ENCODE measurements around the gene CDC42BPB. TPM values are rescaled to one million over a fixed set of nuclear protein-coding genes. Genes with fewer than 3 reads are reported as not detected.

Gene CDC42BPB
- polyA plus RNA-seq, 1 of the 3 experiments (the other 2 are of a cell fraction): 61.6 TPM

DNA sequence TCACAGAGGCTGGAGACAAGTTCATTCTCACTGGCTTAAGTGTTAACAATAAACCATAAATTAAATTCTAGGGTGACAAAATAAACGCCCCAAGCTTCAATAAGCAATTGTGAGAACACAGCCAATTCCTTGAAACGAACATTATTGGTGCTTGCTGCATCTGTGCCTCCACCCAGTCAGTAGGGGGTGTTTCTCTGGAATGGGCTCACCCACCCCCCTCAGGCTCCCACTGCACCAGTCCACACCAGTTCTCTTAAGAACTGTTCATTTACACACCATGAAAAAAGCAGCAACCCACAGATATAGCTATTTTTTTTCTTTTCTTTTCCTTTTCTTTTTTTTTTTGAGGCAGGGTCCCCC lies 34.7 kb downstream of the CDC42BPB start (continued):
- TF ChIP-seq, protein P1, sequence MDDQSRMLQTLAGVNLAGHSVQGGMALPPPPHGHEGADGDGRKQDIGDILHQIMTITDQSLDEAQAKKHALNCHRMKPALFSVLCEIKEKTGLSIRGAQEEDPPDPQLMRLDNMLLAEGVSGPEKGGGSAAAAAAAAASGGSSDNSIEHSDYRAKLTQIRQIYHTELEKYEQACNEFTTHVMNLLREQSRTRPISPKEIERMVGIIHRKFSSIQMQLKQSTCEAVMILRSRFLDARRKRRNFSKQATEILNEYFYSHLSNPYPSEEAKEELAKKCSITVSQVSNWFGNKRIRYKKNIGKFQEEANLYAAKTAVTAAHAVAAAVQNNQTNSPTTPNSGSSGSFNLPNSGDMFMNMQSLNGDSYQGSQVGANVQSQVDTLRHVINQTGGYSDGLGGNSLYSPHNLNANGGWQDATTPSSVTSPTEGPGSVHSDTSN (IDR thresholded peaks at IDR 0.05): no peak

DNA sequence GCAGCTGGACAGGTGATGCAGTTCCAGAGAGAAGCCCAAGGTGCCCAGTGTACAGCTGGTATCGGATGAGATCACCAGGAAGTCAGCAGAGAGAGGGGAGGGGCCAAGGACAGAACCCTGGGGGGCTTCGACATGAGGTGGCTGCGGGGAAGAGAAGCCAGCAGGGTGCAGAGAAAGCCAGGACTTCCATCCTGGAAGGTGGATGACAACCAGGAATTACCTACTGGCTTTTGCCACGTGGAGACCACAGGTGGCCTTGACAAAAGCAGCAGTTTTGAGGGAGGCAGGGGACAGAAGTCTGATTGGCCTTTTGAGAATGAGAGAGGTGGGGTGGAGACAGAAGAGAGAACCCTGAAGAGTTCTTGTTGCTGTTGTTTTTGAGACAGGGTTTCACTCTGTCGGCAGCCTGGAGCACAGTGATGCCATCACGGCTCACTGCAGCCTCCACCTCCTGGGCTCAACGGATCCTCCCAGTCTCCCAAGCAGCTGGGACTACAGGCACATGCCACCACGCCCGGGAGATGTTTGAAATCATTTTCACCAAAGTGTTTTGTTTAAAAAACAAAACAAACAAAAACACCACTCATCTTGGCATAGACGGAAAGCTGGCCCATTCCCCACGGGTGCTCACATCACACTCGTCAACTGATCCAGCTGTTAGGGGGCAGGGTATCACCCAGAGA lies 35.2 kb downstream of the CDC42BPB start:
- Histone ChIP-seq H3K4me1 (ENCODE audit: control insufficient read depth in 1 of 2, insufficient read depth in 2 of 2, low read depth in 1 of 2, low read length in 1 of 2) (peaks cover 10 to 37% of the 10 kb centered on the region in 2 experiments; a peak in 2 of 4 replicates), H3K9me3 (no peaks in the 10 kb centered on the region), H3K27me3 (ENCODE audit: insufficient read depth) (no peaks in the 10 kb centered on the region), H3K4me2 (no peak overlapping the region), H3K36me3 (replicated peaks in 1 of 2; ENCODE audit: control insufficient read depth in 1 of 2, insufficient read depth in 2 of 2, low read length in 1 of 2) (no peaks in the 10 kb centered on the region), H3K27ac (ENCODE audit: low read depth in 2 of 2, low read length in 1 of 2) (no peak overlapping the region), H3K4me3 (ENCODE audit: low read depth in 2 of 2, low read length in 1 of 2) (no peak overlapping the region), H3F3A (replicated peaks; ENCODE audit: insufficient read depth) (peaks cover 27% of the 10 kb centered on the region), H4K20me1 (ENCODE audit: insufficient read depth) (peaks cover 80% of the 10 kb centered on the region), H3K79me2 (ENCODE audit: insufficient read depth) (peaks cover 100% of the 10 kb centered on the region), H3K9me2 (no peaks in the 10 kb centered on the region), H2AFZ (ENCODE audit: low read depth) (no peak overlapping the region), H3K9ac (no peak overlapping the region)
- TF ChIP-seq RAD21 (IDR thresholded peaks at IDR 0.05; ENCODE audit: low read length) (no peak), CHD2 (IDR thresholded peaks at IDR 0.05; ENCODE audit: low read length, partially characterized antibody) (no peak)
- ChIA-PET POLR2A (no interaction called here), CTCF (no interaction called here)
- WGBS (ENCODE audit: low lambda C conversion rate): 83% methylated on average over 12 of the region's 12 CpGs
- no peak for DNase-seq

DNA sequence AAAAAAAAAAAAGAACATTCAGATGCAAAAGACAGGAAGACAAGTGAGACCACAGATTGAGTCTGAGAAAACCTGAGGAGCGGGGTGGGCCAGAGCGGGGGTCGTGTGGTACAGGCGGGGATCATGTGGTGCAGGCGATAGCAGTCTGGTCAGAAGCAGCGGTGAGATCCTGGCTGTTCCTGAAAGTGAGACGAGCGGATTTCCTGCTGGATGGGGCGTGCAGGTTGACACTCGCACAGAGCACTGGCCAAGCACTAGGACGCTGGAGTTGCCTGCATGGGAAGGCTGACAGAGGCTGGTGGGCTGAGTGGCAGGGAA lies 35.7 kb downstream of the CDC42BPB start:
- 99% methylated on average over 11 of the region's 11 CpGs for WGBS (ENCODE audit: low lambda C conversion rate)
- POLR2A ChIA-PET: no interaction called here
- Histone ChIP-seq H3K9me2 (no peaks in the 10 kb centered on the region), H3K27me3 (ENCODE audit: insufficient read depth) (no peaks in the 10 kb centered on the region), H3K36me3 (replicated peaks in 1 of 2; ENCODE audit: control insufficient read depth in 1 of 2, insufficient read depth in 2 of 2, low read length in 1 of 2) (no peaks in the 10 kb centered on the region), H3K27ac (ENCODE audit: low read depth in 2 of 2, low read length in 1 of 2) (no peak overlapping the region), H3F3A (replicated peaks; ENCODE audit: insufficient read depth) (peaks cover 27% of the 10 kb centered on the region), H4K20me1 (ENCODE audit: insufficient read depth) (peaks cover 81% of the 10 kb centered on the region), H2AFZ (ENCODE audit: low read depth) (no peak overlapping the region), H3K9me3 (no peaks in the 10 kb centered on the region), H3K4me3 (ENCODE audit: low read depth in 2 of 2, low read length in 1 of 2) (no peak overlapping the region), H3K79me2 (ENCODE audit: insufficient read depth) (peaks cover 100% of the 10 kb centered on the region), H3K4me1 (ENCODE audit: control insufficient read depth in 1 of 2, insufficient read depth in 2 of 2, low read depth in 1 of 2, low read length in 1 of 2) (peaks cover 10 to 37% of the 10 kb centered on the region in 2 experiments; a peak in 2 of 4 replicates), H3K4me2 (no peak overlapping the region), H3K9ac (no peak overlapping the region)
- no peak for DNase-seq
- CTCF ChIA-PET: no interaction called here
- TF ChIP-seq NFIC (IDR thresholded peaks at IDR 0.05; ENCODE audit: borderline replicate concordance): no peak
- TF ChIP-seq, protein P2, sequence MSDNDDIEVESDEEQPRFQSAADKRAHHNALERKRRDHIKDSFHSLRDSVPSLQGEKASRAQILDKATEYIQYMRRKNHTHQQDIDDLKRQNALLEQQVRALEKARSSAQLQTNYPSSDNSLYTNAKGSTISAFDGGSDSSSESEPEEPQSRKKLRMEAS (IDR thresholded peaks at IDR 0.05; ENCODE audit: low read depth): no peak
- TF ChIP-seq RAD21 (IDR thresholded peaks at IDR 0.05; ENCODE audit: low read length): no peak
- TF ChIP-seq, protein P1 (IDR thresholded peaks at IDR 0.05): no peak
- no peak for TF ChIP-seq RCOR1 (IDR thresholded peaks at IDR 0.05; ENCODE audit: low read length)
